Measurements from ENCODE around the gene RRP8.

- TF ChIP-seq CTCF (IDR thresholded peaks at IDR 0.05; ENCODE audit: insufficient read depth, low read depth, low read length), result no peak
- TF ChIP-seq EZH2 (IDR thresholded peaks at IDR 0.05; ENCODE audit: insufficient read depth, low read length), result no peak
These were observed 28.0 kb upstream of the RRP8 start for GRCh38 chr11:6631361-6631890.
